HG02970 (cell line): Measurements from ENCODE around the gene RAB3GAP1.
"Not testable (repeated sequence)": the region's sequence is repeated elsewhere in the genome, so short reads cannot be mapped to it uniquely, and the experiment has no call there.

Experiments used
- ATAC-seq: cut with Tn5 transposase; IDR thresholded peaks from one replicate; pipeline ENCODE4 v1.9.1; 2021; ENCODE audit warnings: mild to moderate bottlenecking, moderate library complexity, moderate number of reproducible peaks; ENCODE audit not compliant: unreplicated experiment, low FRiP score

RAB3GAP1 gene

DNA sequence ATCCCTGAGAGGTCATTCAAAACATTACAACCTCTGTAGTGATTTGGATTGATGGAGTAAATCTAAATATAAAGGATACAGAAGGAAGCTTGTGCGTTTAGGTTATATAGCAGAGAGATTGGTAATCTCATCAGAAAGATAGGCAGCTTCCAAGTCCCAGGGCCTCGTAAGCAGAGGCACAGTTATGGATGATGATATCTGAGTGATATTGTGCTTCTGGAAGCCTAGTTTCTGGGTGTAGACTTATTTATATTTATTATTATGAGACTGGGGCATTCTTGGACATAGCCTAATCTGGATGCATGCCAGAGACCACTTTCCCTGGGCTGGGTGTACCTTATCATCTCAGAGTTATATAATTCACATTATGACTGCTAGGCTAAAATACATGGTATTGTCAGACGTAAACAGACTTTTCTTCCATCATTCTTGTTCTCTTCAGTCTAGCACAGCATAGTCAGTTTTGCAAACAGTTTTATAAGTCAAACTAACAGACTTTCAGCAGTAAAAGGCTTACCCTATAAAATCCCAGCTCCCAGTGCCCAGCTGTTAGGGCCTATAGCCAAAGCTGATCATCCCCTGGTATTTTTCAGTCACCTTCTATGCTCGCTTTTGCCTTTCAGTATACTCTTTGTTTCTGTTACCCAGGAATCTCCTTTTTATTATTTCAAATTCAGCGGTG is 47.9 kb downstream of the RAB3GAP1 start:
- ATAC-seq: no peak

DNA sequence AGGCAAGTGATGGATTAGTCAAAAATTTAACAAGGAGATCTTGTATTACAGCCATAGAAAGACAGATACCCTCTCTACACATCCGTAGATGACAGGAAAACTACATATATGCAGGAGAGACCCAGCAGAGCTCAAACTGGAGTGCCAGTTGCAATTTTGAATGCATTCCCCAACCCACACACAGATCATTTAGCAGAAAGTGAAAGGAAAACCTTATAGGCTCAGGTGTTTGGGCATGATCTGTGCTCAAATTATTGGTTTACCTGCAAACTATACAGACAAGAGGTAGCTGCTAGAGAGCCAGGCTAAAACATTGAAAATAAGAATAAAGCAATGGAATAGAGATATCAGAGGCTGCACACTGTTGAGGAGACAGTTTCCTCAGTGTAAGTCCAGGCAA is 51.8 kb downstream of the RAB3GAP1 start:
- no peak for ATAC-seq

DNA sequence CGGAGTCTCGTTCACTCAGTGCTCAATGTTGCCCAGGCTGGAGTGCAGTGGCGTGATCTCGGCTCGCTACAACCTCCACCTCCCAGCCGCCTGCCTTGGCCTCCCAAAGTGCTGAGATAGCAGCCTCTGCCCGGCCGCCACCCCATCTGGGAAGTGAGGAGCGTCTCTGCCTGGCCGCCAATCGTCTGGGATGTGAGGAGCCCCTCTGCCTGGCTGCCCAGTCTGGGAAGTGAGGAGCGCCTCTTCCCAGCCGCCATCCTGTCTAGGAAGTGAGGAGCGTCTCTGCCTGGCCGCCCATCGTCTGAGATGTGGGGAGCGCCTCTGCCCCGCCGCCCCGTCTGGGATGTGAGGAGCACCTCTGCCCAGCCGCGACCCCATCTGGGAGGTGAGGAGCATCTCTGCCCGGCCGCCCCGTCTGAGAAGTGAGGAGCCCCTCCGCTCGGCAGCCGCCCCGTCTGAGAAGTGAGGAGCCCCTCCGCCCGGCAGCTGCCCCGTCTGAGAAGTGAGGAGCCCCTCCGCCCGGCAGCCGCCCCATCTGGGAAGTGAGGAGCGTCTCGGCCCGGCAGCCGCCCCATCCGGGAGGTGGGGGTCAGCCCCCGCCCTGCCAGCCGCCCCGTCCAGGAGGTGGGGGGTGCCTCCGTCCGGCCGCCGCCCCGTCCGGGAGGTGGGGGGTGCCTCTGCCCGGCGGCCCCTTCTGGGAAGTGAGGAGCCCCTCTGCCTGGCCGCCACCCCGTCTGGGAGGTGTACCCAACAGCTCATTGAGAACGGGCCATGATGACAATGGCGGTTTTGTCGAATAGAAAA is 53.6 kb downstream of the RAB3GAP1 start:
- ATAC-seq: not testable (repeated sequence)

DNA sequence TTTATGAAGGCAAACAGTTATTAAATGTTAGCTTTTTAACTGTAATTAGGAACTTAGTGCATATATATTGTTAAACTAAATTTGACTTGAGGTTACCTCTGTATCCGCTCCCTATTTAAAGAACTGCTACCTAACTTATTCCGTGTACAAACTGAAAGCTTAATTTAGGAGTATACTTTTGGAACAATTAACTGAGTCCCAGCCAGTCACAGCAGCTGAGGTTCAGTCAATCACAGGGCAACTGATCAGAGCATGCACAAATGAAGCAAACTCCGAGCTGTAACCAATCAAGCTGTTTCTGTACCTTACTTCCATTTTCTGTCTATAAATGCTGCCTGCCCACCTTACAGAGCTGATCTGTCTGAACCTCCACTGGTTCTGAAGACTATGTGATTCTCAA is 61.2 kb downstream of the RAB3GAP1 start:
- no peak for ATAC-seq

DNA sequence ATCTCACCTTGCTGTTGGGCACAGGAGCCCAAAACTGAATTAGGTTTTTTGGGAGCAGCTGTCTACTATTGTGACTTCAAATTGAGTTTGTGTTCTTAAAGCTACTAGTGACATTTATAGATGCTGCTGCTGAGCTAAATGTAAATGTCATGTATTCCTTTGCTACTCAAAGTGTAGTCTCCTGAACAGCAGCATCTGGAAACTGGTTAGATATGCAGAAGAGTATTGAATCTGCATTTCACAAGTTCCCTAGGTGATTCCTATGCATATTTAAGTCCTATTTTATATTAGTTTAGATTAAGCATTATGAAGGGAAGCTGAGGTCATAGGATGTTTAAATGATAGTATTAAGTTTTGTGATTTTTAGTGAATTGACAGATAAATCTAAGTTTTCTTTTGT is 67.5 kb downstream of the RAB3GAP1 start:
- no peak for ATAC-seq

DNA sequence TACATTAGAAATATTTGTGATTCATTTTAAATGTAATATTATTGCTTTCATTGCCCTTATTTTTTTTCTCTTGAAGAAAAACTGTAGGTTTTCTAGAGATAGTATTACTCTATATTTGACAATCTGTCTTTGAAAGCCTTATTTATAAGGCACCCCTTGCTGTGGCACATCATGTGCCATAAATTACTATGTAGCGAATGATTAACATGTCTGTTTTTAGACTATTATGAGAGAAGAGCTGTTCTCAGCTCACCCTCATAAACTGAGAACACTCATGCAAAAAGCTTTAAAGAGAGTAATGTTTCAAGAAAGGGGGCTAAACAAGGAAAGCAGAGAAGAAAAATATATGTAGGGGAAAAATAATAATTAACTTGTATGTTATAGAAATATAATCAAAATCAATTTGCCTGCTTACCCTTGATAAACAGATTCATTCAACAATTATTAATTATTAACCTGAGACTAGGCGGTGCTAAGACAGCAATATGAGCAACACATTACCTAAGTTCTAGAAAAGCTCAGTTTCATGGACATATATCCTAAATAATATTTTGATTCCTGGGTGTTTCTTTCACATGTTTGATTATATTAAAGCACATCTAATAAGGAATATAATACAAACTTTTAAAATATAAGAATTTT is 69.0 kb downstream of the RAB3GAP1 start:
- ATAC-seq: no peak

DNA sequence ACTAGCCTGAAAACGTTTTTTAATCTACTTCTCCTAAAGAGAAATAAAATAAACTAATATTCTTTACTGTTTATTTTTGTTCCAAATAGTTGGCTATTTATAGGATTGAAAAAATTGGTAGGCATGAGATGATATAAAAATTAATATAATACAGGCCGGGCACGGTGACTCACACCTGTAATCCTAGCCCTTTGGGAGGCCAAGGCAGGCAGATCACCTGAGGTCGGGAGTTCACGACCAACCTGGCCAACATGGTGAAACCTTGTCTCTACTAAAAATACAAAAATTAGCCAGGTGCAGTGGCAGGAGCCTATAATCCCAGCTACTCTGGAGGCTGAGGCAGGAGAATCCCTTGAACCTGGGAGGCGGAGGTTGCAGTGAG is 69.6 kb downstream of the RAB3GAP1 start:
- ATAC-seq: not testable (repeated sequence)

DNA sequence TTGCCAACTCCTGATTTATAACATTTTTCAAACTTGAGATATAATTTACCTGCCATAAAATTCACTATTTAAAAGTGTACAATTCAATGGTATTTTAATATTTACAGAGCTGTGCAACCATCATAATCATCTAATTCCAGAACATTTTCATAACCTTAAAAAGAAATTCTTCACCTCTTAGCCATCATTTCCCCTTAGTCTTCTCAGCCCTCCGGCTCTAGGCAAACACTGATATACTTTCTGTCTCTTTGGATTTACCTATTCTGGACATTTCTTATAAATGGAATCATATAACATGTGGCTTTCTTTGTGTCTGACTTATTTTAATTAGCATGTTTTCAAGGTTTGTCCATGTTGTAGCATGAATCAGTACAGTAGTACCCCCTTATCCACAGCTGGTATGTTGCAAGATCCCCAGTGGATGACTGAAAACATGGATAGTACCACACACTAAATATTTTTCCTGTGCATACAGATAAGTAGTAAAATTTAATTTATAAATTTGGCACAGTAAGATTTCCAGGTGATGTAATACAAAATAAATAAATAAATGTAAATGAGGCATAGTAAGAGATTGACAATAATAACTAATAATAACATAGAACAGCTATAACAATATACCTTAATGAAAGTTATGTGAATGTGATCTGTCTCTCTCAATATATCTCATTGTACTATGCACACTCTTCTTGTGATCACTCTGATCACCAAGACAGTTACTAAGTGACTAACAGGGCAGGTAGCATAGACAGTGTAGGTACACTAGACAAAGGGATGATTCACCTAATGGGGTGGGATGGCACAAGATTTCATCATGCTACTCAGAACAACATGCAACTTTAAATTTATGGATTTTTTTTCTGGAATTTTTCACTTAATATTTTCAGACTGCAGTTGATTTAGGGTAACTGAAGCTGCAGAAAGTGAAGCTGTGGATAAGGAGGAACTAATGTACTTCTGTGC is 73.1 kb downstream of the RAB3GAP1 start:
- no peak for ATAC-seq

DNA sequence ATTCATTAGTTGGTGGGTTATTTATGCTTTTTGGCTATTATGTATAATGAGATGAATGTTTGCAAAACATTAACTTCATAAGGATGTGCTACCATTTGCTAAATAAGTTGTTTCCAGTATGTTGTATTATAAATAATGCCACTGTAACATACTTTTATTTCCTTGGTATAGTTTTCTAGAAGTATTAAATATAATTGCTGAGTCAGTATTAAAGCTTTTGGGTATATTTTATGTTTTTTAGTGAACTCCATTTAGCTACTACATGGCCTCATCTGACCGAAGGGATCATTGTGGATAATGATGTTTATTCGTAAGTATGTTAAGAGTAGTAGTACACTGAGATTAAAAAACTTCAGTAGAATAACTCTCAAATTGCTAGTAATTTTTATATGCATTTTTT is 73.8 kb downstream of the RAB3GAP1 start:
- ATAC-seq: no peak

DNA sequence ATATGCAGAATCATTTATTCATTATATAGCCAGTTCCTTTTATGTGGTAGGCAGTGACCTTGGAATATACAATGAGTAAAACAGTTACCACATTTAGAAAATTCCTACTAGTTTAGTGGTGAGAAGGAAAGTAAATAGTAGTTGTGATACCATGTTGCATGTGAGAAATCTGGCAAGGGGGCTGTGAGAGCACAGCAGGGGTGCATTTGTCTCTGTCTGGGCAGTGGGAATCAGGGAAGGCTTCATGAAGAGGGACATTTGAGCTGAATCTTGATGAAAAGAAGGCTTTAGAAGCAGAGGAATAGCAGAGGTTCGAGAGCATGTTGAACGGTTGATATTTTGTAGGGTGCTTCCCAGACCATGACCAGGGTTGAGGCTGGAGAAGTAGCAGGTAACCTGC is 78.7 kb downstream of the RAB3GAP1 start:
- no peak for ATAC-seq

DNA sequence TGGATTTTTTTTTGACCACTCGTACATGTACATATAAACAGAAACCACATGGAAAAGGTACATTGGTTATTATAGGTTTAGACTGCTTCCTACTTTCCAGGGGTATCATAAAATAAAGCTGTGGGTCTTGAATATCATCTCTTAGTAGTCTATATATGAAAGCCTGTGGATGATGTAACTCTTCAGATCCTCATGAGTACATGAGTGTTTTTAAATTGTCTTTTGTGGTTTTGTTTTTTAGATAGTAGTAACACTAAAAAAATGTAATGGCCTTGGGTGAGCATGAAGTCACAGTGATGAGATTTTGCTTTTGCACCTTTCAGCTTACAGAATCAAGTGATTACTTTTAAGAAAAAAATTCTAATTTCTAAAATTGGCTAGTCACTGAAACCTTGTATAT is 80.2 kb downstream of the RAB3GAP1 start:
- no peak for ATAC-seq

DNA sequence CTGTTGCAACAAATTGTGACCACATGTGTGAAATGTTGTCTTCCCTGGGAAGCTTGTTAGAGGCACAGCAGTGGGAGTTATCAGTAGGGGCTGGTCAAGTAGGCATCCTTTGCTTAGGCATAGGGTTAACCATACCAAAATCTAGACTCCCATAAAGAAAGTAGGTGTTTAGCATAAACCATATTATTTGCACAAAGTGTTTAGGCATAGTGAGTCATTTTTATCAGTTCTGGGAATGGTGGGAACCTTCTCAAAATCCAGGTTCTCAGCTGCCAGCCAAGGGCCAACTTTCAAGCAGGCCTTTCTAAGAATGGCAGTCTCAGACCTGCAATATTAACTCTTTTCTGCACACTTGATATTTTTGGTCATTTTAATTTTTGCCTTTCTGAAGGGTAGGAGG is 88.5 kb downstream of the RAB3GAP1 start:
- ATAC-seq: no peak

DNA sequence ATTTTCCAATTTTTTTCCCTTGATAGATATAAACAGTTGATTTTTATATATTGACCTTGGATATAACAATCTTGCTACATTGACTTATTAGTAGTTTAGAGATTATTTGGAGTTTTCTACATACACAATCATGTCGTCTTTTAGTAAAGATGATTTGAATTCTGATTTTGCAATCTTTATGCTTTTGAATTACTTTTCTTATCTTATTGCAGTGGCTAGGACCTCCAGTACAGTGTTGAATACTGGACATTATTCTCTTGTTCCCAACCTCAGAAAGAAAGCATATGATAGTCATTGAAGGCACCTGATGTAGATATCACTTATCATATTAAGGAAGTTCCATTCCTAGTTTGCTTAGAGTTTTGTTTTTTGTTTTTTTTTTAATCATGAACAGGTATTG is 90.2 kb downstream of the RAB3GAP1 start:
- ATAC-seq: no peak

DNA sequence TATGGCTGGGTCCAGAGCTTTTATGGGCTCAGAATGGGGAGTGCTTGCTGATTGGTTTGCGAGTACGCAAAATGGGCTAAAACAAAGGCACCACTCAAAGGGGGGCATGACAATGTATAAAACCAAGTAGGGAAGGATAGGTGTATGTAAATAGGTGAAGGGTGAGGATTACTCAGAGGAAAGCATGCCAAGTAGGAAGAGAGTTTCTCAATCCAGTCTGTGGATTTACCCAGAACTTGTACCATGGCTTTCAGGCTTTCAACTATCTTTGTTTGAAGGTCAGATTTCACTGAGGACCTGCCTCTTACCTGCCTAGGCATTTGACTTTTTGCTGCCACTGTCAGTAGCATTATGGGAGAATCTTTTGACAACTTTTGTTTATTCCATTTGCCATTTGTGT is 92.3 kb downstream of the RAB3GAP1 start:
- no peak for ATAC-seq

DNA sequence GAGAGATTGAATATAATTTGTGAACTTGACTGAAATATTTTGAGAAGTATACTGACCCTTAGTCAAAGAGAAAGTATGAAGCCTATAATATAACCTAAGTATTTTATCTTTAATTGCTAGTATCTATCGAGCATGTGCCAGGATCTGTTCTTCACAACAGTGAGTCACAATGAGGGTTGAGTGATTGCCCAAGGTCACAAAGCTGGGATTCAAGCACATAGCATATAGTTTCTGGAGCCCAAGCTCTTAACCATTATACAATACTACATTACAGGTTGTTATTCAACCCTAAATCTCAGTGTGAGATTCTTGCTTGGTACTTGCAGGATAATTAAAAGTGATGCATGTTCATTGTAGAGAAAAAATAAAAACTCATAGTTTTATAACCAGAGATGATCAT is 97.2 kb downstream of the RAB3GAP1 start:
- ATAC-seq: no peak

DNA sequence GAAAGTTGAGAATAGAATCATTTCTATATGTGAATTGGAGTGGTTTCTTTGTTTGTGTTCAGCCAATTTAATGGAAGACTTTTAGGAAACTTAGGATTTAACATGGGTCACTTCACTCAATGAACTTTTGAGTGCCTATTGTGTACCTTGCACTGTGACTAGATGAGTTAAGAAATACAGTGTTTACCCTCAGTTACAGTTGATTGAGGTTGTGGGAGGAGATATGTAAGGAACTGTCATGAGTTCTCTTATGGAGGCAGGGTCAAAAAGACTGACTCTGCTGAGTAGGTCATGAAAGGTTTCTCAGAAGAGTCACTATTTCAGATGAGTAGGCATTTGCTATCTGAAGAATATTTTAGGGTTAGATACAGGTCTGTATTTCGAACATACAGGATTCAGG is 98.6 kb downstream of the RAB3GAP1 start:
- ATAC-seq: no peak

DNA sequence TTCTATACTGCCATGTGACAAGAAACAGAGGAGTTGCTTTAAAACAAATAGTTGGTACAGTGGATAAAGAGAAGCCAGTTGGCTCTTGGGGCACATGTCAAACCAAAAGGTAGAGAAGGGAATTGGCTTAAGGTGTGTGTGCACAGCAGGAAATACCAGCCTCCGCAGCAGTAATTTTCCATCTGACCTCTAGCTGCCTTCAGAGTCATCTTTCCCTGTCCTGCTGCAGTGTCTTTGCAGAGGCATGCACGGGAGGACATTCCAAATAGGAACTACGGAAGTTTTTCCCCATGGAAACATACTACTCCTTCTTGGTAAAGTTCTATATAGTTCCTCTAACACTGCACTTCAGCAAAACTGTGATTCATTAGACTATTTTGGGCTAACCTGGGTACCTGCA is 99.5 kb downstream of the RAB3GAP1 start:
- ATAC-seq: no peak

DNA sequence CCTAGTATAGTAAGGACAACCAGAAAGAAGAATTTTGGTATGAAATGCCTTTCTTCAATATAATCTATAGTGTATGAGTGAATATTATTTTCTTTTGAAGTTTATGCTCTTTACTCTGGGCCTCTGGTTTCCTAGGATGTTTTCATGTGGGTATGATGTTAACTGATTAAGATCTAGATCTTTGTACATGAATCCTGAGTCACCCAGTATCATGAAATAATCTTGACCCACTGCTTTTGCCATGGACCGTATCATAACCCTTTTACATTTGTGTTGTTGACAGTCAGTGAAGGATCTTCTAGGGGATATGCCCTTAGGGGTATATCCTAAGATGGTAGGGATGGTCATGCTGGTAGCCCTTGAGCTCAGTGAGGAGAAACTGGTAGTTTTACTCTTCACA is 100.3 kb downstream of the RAB3GAP1 start:
- no peak for ATAC-seq

DNA sequence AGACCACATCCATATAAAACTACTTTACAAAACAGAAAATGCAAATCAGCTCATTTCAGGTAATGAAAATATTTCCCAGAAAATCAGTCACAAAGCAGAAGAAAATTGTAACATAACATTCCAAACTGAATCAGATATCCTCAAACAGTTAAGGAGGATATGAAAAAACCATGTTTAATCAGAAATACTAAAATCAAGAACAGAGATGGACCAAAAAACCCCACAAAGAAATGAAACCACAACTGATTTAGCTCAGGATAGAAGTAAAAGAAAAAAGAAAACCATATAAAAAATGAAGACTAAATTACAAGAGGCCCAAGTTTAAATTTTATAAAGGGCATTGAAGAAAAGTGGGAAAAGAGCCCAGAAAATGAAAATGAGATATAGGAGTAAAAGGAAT is 102.9 kb downstream of the RAB3GAP1 start:
- ATAC-seq: no peak

DNA sequence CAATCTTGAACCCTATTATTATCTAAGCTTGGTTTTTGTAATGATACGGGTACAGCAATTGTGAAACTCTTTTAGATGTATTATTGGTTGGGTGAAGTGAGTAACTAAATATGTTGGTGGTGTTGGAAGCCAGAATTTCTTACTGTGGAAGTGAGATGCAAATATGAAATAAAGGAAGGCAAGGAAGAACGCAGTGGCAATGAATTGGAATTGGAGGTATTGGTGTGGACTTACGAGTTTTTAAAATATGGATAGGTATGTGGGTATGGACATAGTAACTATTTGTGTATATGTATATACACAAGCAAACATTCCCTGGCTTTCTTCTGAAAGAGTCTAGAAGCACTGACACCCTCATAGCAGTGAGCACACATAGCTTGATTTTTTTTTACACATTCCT is 105.8 kb downstream of the RAB3GAP1 start:
- no peak for ATAC-seq

DNA sequence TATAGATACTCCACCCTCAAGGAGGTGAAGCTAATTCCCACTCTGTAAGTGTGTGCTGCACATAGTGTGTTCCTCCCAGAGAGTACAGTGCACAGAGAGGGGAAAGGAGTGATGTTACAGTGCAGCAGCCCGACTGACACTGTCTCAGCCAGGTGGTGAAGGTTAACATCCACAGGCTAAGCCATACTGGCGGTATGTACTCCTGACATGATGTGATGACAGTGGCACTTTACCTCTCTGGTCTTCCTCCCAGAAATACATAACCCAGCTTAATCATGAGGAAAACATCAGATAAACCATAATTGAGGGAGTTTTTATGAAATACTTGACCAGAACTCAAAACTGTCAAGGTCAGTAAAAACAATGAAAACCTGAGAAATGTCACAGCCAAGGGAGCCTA is 107.1 kb downstream of the RAB3GAP1 start:
- ATAC-seq: no peak
